HS-27A (cell line): ENCODE data around the gene NEUROG1.

Source experiments
- DNase-seq: peaks from one replicate; pipeline ENCODE4 v3.0.0-alpha.2; 2012; ENCODE audit warnings: low read depth, missing footprints

NEUROG1 gene

DNA sequence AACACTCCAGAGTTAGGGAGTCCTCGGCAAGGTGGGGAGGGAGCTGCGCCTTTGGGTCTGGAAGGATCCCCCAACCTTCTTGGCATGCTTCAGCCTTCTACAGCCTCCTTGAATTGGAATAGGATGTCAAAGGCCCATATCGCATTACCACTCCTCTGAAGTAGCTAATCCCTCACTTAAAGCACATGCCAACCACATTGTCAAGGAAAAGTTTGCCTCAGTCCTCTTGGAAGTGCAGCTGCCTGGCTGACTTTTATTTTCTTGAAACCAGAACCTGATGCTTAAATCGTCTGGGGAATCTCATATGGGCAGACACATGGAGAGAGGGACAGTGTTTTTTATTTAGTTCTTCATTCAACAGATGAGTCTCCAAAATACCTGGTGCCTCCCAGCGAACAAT lies 28.6 kb upstream of the NEUROG1 start:
- no peak for DNase-seq

GRCh38 chr5:135561266-135561665 lies 25.5 kb upstream of the NEUROG1 start:
- no peak for DNase-seq

- no peak for DNase-seq
These were observed 25.1 kb upstream of the NEUROG1 start for GRCh38 chr5:135560858-135561257.

DNA sequence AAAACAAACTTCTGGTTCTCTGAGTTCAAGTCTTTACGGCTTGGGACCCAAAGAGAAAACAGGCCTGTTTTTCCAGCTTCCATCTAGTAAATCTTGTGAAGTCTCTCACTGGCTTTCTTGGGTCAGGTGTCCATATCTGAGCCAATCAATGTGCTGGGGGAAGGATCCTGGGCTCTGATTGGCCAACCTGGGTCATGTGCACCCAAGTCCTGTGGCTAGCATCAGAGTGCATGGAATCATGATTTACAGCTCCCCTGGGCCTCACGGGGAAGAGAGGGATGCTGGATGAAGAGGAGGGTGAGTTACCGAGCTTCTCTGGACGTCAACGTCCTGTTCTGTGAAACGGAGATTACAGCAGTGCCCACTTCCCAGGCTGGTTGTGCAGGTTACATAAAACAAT lies 23.6 kb upstream of the NEUROG1 start:
- no peak for DNase-seq

GRCh38 chr5:135557076-135557838 lies 21.5 kb upstream of the NEUROG1 start:
- DNase-seq = no peak

DNA sequence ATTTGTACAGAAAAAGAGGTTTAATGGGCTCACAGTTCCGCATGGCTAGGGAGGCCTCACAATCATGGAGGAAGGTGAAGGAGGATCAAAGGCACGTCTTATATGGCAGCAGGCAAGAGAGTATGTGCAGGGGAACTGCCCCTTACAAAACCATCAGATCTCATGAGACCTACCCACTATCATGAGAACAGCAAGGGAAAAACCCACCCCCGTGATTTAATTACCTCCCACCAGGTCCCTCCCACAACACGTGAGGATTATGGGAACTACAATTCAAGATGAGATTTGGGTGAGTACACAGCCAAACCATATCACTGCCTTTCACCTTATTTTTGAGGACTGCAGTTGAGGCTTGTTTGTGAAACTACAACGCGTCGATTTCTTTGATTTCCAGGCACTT lies 20.9 kb upstream of the NEUROG1 start:
- DNase-seq = no peak

DNA sequence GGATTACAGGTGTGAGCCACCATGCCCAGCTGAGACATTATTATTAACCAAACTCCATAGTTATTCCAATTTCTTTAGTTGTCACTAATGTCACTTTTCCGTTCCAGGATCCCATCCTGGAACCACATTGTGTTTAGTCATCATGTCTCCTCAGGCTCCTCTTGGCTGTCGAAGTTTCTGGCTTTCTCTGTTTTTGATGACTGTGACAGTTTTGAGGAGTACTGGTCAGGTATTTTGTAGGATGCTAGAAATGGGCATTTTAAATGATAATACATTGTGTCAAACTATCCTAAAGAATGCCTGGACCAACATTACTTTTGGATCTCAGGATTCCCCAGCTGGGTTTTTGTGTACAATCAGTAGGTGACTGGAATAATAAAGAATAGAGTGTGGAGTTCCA lies 19.8 kb upstream of the NEUROG1 start:
- DNase-seq = no peak

GRCh38 chr5:135553688-135554462 lies 18.1 kb upstream of the NEUROG1 start:
- DNase-seq = no peak

DNA sequence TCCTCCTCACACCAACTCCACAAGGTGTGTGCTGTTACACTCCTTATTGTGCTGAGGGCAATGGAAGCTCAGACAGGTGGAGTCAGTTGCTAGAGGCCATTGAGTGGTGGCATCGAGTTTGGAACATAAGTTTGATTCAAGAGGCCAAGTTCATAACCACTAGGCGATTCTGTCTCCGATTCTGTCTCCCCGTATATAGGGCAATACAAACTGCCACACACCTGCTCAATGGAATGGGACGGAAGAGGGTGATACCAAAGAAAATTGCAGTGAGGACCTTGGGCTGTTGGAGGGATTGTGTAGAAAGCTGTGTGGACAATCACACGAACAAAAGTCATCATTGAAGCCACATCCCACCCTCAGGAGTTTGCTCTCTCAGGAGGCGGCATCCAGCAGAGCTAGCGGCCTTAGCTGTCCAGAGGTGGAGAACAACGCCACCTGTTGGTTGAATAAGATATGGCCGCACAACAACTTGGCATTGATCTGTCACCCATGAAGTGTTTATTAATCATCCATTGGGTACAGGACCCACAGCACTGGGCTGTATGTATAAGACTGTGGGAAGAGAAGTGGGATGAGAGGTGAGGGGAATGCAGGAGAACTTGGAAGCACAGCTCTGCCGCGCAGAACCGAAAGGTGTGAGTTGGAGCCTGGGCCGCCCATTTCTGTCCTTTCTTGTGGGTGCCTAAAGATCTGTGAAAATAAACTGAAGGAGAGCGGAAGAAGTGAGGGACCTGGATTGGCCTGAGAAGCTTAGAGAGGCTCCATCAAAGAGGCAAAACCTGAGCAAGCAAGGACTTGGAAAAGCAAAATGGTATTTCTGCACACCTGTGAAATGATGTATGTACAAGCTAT lies 16.1 kb upstream of the NEUROG1 start:
- peak; percentile 27 for DNase-seq

DNA sequence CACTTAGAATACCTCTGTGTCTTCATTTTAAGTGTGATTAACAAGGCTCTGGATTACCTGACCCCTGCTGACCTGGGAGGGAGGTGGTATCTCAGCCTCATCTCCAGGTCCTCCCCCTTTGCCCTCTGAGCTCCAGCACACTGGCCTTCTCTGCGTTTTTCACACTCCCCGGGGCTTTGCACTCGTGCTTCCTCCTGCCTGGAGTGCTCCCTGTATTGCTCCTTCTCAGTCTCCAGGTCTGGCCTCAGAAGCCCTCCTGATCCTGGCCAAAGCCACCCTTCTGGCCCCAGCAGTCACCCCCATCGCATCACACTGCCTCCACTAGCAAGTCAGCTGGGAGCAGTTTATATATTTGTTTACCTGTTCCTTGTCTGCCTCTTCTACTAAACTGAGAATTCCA lies 13.6 kb upstream of the NEUROG1 start:
- no peak for DNase-seq

- no peak for DNase-seq
These were observed 12.0 kb upstream of the NEUROG1 start for GRCh38 chr5:135547590-135548254.

- DNase-seq = no peak
These were observed 11.1 kb upstream of the NEUROG1 start for GRCh38 chr5:135546912-135547311.

- no peak for DNase-seq
These were observed 10.3 kb upstream of the NEUROG1 start for GRCh38 chr5:135546101-135546500.

DNA sequence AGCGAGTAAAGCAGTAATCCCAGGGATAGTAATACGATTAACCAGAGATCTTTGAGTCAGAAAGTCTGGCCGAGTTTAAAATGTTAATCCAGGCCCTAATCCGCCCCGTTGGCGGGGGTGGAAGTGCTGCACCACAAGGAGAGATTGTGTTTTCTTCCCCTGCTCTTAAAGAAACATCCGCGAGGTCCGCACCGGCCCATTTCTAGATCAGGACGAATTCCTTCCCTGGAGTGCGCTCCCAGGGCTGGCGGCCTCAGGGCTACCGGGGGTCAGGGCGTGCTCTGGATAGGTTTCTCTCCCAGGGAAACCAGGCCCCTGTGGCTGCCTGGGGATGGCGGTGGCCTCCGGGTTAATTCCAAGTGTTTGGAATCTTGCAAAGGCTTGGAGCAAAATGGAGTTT lies 9.3 kb upstream of the NEUROG1 start:
- no peak for DNase-seq

GRCh38 chr5:135543485-135544304 lies 7.9 kb upstream of the NEUROG1 start:
- DNase-seq = no peak

DNA sequence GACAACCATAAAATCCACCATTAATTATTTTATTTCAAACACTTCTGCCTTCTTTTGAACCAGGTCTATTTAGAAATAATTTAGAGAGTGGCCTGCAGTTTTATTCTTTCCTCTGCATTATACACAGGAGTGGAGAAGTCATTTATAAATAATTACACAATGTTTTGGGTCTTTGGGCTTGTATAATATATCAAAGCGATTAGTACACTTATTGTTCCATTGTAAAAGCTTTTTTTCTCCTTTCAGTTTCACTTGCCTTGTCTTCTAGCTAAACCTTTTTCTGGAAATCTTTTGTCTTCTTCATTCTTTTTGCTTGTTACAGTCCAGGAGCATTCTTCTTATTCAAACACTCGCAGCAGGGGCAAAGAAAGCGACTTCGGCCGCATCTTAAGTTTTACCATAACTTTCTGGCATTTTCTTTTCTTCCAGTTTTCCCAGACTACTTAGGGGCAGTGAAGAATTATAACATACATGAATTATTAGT lies 7.3 kb upstream of the NEUROG1 start:
- no peak for DNase-seq

DNA sequence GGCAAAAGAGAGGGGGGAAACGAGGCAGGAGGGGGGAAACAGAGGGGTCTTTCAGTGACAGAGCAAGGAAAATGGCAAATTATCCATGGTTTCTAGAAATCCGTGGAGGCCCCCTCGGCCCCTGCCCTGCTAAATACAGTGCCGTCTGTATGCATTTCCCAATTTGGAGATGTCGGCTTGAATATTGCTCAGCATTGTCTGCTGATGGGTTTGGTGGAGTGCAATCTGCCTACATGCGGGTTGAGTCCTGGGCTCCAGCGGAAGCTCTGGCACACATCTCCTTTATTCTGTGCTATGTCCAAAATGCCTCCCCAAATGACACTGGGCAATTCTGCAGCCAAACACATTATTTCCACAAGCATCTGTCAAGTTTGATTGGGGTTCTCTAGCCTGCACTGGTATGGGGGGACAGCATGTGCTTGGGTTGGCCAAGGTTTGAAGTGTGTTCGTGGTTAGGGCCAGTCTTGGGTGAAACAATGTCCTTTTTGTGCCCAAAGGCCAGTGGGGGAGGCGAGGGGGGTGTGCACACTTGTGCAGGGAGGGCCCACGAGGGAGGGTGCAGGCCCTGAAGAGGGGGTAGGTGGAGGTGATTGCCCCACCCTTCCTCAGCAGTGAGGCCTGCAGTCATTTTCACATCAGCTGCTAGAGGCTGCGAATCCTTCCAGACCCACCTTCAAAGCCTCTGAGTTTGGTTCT lies 6.2 kb upstream of the NEUROG1 start:
- no peak for DNase-seq

GRCh38 chr5:135539430-135540005 lies 3.8 kb upstream of the NEUROG1 start:
- no peak for DNase-seq

DNA sequence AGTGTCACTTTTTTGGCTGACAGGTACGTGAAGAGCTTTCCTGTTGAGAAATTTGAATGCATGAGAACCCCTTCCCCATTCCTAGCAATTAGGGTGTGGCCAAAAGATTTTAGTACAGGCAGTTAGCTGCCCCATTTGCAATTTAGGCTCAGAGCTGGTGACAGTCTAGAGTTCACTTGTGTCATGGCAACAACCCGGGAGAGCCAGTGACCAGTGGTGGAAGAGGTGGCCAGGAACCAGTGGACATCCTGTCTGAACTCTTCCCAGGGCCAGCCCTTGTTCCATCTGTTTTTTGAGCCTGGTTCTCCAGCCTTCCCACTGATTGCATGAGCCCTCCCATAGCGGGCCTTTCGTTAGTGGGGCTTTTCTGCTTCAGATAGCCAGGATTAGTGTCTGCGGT lies 2.5 kb upstream of the NEUROG1 start:
- no peak for DNase-seq

DNA sequence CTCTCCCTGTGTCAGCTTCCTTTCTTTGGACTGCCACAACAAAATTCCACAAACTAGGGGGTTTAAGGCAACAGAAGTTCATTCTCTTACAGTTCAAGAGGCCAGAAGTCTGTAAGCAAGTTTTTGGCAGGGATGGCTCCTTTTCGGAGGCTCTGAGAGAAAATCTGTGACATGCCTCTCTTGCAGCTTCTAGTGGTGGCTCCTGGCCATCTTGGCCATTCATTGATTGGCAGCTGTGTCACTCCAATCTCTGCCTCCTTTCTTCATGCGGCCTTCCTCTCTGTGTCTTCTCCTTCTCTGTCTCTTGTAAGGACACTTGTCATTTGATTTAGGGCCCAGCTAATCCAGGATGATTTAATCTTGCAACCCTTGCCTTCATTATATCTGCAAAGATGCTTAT lies 2.0 kb upstream of the NEUROG1 start:
- no peak for DNase-seq
